Measurements from ENCODE around the gene GPR75. TPM values are rescaled to one million over a fixed set of nuclear protein-coding genes. Genes with fewer than 3 reads are reported as not detected.

The GPR75 gene
- total and polyA plus RNA-seq, 2 experiments from 2014 or later = 0.34 to 4.1 TPM

- Mint-ChIP-seq H3K27ac (no peak overlapping the region), H3K36me3 (ENCODE audit: low read depth) (peaks cover 10% of the 10 kb centered on the region; the same call in 2 of the 3 replicates)
- H3K4me2 ChIP-seq = no peak overlapping the region
Observed at GRCh38 chr2:53819634-53820033, 40.1 kb downstream of the GPR75 start.

More at GRCh38 chr2:53819634-53820033, 40.1 kb downstream of the GPR75 start:
- ATAC-seq (peak; percentile 77), DNase-seq (ENCODE audit: low spot score) (peak; percentile 42)
- TF ChIP-seq CREB1 (CRISPR knock-in tag; IDR thresholded peaks at IDR 0.05; ENCODE audit: low read depth) (no peak), REST (IDR thresholded peaks at IDR 0.05; ENCODE audit: unreplicated experiment) (no peak), STAT1 (IDR thresholded peaks at IDR 0.05; ENCODE audit: unreplicated experiment) (no peak), NANOG (IDR thresholded peaks at IDR 0.05; ENCODE audit: borderline replicate concordance) (no peak), CTCF (conservative IDR thresholded peaks at IDR 0.05; ENCODE audit: low read depth in 2 of 2) (no peak), ZNF114 (CRISPR knock-in tag; IDR thresholded peaks at IDR 0.05) (no peak), POLR2AphosphoS5 (IDR thresholded peaks at IDR 0.05; ENCODE audit: low read depth) (no peak), ZNF331 (CRISPR knock-in tag; IDR thresholded peaks at IDR 0.05; ENCODE audit: low read depth) (no peak), ZNF462 (CRISPR knock-in tag; IDR thresholded peaks at IDR 0.05) (no peak), JUNB (IDR thresholded peaks at IDR 0.05; ENCODE audit: unreplicated experiment) (no peak), EZH2 (IDR thresholded peaks at IDR 0.05; ENCODE audit: low read depth, unreplicated experiment) (no peak), ETS1 (IDR thresholded peaks at IDR 0.05) (no peak), EZH2phosphoT487 (IDR thresholded peaks at IDR 0.05; ENCODE audit: unreplicated experiment) (no peak)
- Histone ChIP-seq H3K27me3 (ENCODE audit: insufficient read depth) (no peaks in the 10 kb centered on the region), H3K4me1 (ENCODE audit: insufficient read depth) (no peaks in the 10 kb centered on the region), H3K9me2 (ENCODE audit: insufficient read depth) (no peaks in the 10 kb centered on the region), H3K4me3 (no peak overlapping the region), H2AFZ (no peak overlapping the region), H4K20me1 (replicated peaks; ENCODE audit: insufficient read depth) (no peaks in the 10 kb centered on the region), H3K27ac (ENCODE audit: low read depth) (no peak overlapping the region), H3K36me3 (ENCODE audit: insufficient read depth) (no peaks in the 10 kb centered on the region), H3K79me2 (replicated peaks; ENCODE audit: insufficient read depth) (no peaks in the 10 kb centered on the region), H3F3A (replicated peaks; ENCODE audit: low read depth) (no peaks in the 10 kb centered on the region)
- Mint-ChIP-seq H3K4me1 (peaks cover 3% of the 10 kb centered on the region; the same call in 1 of the 3 replicates), H3K9me3 (no peaks in the 10 kb centered on the region), H3K4me3 (no peak overlapping the region), H3K27me3 (ENCODE audit: insufficient read depth, low read depth, poor library complexity) (no peaks in the 10 kb centered on the region)

Data from GM23338 (cell line).